Effector memory CD4-positive, alpha-beta T cell (primary cell): Measurements from ENCODE around the gene GYPE.
"Not testable (repeated sequence)": the region's sequence is repeated elsewhere in the genome, so short reads cannot be mapped to it uniquely, and the experiment has no call there.

Experiments
- DNase-seq, 3 donors: peaks; one replicate each; pipeline ENCODE4 v3.0.0-alpha.2; 2020
- H3K27ac ChIP-seq: 2 replicates; pipeline ENCODE4 v1.7.0; 2013; ENCODE audit warnings: mild to moderate bottlenecking, low read length, moderate library complexity; ENCODE audit not compliant: insufficient read depth, poor library complexity, severe bottlenecking
- H3K27me3 ChIP-seq: replicated peaks from 2 replicates; pipeline ENCODE4 v1.7.0; 2013; ENCODE audit warnings: mild to moderate bottlenecking, low read length; ENCODE audit not compliant: insufficient read depth, control insufficient read depth, poor library complexity, severe bottlenecking
- H3K36me3 ChIP-seq: 2 replicates; pipeline ENCODE4 v1.7.0; 2013; ENCODE audit warnings: mild to moderate bottlenecking, low read length, moderate library complexity; ENCODE audit not compliant: control insufficient read depth, insufficient read depth
- H3K4me1 ChIP-seq: 2 replicates; pipeline ENCODE4 v1.7.0; 2013; ENCODE audit warnings: low read length, mild to moderate bottlenecking; ENCODE audit not compliant: control insufficient read depth, insufficient read depth, poor library complexity, severe bottlenecking
- H3K4me3 ChIP-seq: 2 replicates; pipeline ENCODE4 v1.7.0; 2013; ENCODE audit warnings: low read length, low read depth, mild to moderate bottlenecking; ENCODE audit not compliant: insufficient read depth, poor library complexity, severe bottlenecking
- H3K9me3 ChIP-seq: 2 replicates; pipeline ENCODE4 v1.7.0; 2013; ENCODE audit warnings: mild to moderate bottlenecking, low read length, moderate library complexity; ENCODE audit not compliant: control insufficient read depth

The GYPE gene

DNA sequence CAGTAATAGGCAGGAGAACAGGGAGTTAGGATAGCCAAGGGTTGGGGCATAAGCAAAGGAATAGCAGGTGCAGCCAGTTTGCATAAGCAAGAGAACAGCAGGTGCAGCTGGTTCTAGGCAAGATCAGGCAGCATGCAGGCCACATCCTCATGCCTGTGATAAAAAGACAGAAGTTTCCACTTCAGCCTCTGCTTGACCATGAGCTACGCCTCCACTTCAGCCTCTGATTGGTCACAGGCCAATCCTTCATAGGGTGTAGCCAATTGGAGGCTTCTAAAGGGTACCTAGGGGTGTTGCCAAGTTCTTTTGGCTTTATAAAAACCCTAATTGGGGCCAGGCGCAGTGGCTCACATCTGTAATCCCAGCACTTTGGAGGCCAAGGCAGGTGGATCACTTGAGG is 30.0 kb downstream of the GYPE start:
- not testable (repeated sequence) for H3K4me3 ChIP-seq, H3K27me3 ChIP-seq, H3K4me1 ChIP-seq, DNase-seq, H3K27ac ChIP-seq, H3K9me3 ChIP-seq, H3K36me3 ChIP-seq

DNA sequence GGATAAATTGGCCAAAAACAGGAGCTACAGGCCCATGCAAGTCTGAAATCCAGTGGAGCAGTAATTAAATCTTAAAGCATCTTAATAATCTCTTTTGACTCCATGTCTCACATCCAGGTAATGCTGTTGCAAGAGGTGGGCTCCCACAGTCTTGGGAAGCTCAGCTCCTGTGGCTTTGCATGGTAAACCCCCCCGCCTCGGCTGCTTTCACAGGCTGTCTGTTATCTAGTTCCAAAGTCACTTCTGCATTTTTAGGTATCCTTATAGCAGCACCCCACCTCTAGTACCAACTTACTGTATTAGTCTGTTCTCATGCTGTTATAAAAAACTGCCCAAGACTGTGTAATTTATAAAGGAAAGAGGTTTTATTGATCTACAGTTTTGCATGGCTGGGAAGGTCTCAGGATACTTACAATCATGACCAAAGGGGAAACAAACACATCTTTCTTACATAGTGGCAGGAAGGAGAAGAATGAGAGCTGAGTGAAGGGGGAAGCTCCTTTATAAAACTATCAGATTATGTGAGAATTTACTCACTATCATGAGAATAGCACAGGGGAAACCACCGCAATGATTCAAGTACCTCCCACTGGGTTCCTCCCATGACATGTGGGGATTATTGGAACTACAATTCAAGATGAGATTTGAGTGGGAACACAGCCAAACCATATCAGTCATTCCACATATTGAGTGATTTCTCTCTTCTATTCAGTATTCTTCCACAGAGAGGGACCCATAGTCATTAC is 34.7 kb downstream of the GYPE start:
- H3K27ac ChIP-seq, H3K4me1 ChIP-seq, H3K9me3 ChIP-seq, DNase-seq, H3K36me3 ChIP-seq, H3K27me3 ChIP-seq, H3K4me3 ChIP-seq: not testable (repeated sequence)

DNA sequence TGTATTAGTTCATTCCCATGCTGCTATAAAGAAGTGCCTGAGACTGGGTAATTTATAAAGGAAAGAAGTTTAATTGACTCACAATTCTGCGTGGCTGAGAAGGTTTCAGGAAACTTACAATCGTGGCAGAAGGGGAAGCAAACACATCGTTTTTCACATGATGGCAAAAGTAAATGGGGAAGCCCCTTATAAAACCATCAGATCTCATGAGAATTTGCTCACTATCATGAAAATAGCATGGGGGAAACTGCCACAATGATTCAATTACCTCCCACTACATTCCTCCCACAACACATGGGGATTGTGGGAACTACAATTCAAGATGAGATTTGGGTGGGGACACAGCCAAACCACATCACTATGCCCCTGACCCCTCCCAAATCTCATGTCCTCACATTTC is 35.4 kb downstream of the GYPE start:
- H3K36me3 ChIP-seq, H3K27ac ChIP-seq, H3K4me3 ChIP-seq, H3K4me1 ChIP-seq, DNase-seq, H3K27me3 ChIP-seq, H3K9me3 ChIP-seq: not testable (repeated sequence)

DNA sequence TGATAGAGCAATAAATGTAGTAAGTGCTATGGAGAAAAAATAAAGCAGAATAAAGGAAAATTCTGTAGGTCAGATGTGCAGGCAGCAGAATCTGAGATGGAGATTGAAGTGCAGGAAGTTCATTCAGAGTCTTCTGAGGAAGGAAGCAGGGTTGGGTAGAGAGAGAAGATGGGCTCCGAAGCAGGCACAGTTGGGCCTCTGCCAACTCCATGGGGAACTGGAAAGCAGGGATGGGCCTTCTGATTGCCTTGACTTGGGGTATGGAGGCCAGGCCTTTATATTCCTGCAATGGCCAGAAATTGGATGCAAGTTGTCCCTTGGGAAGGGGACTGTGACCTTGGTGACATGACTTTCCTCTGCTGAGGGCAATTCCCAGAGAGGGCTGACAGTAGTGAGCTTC is 42.6 kb downstream of the GYPE start:
- H3K4me1 ChIP-seq, DNase-seq, H3K27ac ChIP-seq, H3K9me3 ChIP-seq, H3K27me3 ChIP-seq, H3K4me3 ChIP-seq, H3K36me3 ChIP-seq: not testable (repeated sequence)

DNA sequence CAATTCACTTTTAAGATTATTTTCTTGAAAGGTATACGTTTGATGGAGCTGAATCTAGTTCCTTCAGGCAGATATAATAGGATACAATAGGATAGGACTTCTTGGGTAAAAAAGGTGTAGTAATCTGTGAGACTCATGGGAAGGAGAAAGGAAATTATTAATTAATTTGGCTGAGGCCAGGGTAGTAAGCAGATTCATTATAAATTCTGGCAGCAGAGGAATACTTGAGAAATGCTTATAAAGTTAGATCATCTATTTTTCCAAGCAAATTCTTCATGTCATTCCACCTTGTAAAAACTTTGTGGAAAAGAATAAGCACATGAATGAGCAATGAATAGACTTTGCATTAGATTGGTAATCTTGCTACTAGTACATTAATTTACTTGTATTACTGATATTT is 46.9 kb downstream of the GYPE start:
- DNase-seq: no peak
- no peak overlapping the region for H3K4me3 ChIP-seq
- no peak overlapping the region for H3K27ac ChIP-seq
- H3K4me1 ChIP-seq: no peaks in the 10 kb centered on the region
- no peaks in the 10 kb centered on the region for H3K9me3 ChIP-seq
- no peaks in the 10 kb centered on the region for H3K36me3 ChIP-seq
- no peaks in the 10 kb centered on the region for H3K27me3 ChIP-seq

DNA sequence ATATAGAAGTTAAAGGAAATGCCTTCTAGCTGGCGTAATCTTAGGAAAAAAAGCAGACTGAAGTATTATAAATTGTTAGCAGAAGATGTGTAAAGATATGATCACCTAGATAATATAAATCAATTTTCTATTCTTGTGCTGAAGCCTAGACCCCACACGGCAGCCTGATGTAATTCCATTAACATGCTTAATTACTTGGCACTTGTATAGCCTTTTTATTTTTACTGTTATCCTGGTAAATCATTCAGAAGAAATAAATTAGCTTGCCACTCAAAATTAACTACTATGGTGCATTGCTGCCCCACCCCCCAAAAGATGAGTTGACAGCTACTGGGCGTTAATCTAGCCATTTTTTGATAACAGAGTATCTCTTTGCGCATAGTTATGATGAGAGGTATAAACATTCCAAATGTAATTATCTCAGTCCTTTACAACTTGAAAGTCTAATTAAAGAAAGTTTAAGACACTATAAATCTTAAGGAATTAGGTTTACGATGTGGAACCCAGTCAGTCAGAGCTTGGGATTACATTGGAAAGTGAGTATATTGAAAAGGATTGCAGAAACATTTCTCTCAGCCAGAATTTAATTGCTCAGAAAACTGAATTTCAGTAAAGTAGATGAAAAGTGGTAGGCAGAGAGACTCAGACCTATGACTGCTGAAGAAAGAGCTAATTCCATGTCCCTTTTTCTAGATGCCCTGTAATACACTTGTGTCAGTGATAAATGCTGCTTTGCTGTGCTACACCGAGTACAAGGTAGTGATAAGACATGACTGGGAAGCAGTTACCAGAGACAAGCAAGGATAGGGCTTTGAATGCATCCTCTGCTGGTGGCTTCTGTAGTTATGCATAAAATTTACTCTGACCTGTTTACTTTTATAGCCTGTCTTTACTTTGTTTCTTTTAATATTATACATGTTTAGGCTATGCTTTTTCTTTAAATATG is 47.7 kb downstream of the GYPE start:
- not testable (repeated sequence) for H3K9me3 ChIP-seq, H3K4me3 ChIP-seq, H3K36me3 ChIP-seq, H3K27ac ChIP-seq, H3K27me3 ChIP-seq, H3K4me1 ChIP-seq, DNase-seq

DNA sequence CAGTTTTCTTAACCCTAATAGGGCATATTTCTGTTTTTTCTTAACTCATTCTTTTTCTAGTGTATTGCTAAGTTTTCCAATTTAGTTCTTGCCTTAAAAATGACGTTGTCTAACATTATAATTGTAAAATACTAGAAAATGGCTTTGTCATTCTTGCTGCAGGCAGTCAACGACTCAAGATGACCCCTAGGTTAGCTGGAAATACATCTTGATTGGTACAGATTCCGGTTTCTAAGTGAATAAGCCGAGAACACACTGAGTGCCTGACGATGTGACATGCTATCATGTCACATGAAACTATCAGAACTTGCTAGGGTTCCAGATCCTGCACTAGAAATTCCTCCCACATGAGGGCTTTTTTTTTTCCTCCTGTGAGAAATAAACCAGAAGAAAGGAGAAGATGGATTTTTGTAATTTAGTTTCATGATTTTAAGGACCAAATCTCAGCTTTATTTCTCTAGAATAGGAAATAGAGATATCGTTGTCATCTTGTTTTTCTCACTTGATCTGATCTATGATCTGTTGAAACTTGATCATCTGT is 49.3 kb downstream of the GYPE start:
- H3K9me3 ChIP-seq, H3K4me3 ChIP-seq, H3K36me3 ChIP-seq, H3K4me1 ChIP-seq, DNase-seq, H3K27me3 ChIP-seq, H3K27ac ChIP-seq: not testable (repeated sequence)

DNA sequence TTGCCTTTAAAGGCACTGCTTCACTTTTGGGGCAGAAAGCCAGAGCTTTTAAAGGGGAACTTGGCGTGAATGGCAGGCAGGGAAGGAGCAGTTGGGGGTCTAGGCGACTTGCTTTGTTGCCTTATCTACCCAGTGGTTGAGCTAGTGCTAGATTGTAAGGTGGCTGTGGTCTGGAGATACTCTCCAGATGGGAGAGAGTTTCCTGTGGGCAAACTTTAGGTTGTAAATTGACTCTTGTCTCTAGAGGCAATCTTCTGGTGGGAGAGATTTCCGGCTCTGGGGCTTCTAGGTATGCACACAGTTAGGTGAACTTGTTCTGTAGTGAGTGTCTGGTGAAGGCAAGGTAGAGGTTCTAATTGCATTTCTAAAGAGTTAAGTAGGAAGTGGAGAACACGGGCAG is 50.7 kb downstream of the GYPE start:
- H3K27ac ChIP-seq, H3K36me3 ChIP-seq, H3K4me1 ChIP-seq, H3K4me3 ChIP-seq, H3K9me3 ChIP-seq, H3K27me3 ChIP-seq, DNase-seq: not testable (repeated sequence)

DNA sequence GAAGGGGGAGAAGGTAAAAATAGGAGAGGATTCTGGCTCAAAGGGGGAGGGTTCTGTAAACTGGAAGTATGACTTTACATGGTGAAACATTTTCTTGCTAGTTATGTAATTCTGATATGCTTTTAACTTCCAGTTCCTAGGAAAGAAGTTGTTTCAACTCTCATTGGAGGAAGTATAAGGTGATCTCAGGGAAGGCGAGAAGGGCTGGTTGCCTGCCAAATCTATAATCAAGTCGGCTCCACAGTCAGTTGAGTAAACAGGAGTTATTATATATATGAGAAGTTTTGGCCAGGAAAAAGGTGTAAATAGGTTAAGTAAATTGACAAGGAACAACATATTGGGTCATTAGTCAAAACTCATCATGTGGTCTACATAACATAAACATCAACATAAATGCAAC is 56.1 kb downstream of the GYPE start:
- H3K36me3 ChIP-seq, H3K27me3 ChIP-seq, DNase-seq, H3K4me3 ChIP-seq, H3K9me3 ChIP-seq, H3K27ac ChIP-seq, H3K4me1 ChIP-seq: not testable (repeated sequence)

DNA sequence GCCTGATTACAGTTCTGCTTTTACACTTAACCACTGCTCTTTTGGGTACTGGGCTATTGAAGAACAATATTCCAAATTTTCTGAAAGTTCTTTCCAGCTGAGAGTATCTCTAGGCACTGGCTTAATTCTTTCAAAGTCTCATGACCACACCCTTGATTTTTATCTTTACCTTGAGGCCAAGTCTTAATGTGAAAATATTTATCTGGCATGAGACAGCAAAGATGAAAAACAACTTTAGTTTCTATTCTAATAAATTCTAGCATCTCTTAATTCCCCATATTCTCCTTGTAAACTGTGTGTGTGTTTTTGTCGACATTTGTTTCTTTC is 61.9 kb downstream of the GYPE start:
- not testable (repeated sequence) for H3K27me3 ChIP-seq, H3K4me1 ChIP-seq, H3K36me3 ChIP-seq, DNase-seq, H3K9me3 ChIP-seq, H3K4me3 ChIP-seq, H3K27ac ChIP-seq
